WTC11 (cell line): ENCODE measurements around the gene FAM53B. TPM values are rescaled to one million over a fixed set of nuclear protein-coding genes. Genes with fewer than 3 reads are reported as not detected.
A peak's percentile ranks its signal among the peaks of the same experiment; 100 is the strongest.

Experiments
- ATAC-seq: fragments of 200-7000 bp; cut with Tn5 transposase; 2 replicates; pipeline ENCODE4 v1.10.0; 2021; ENCODE audit warnings: mild to moderate bottlenecking, moderate library complexity
- CTCF ChIA-PET: fragments of 300-600 bp; sonication (Branson Sonifier 250); formaldehyde crosslinking; loops from one replicate; lab custom pipeline; 2021; ENCODE audit warnings: antibody characterized with exemption; lab: Charles Lee
- POLR2A ChIA-PET: fragments of 350-600 bp; sonication (Branson Sonifier 250); formaldehyde crosslinking; loops from one replicate; lab custom pipeline; 2021; ENCODE audit warnings: antibody characterized with exemption; lab: Charles Lee
- DNase-seq: peaks from one replicate; pipeline ENCODE4 v3.0.0; 2021; ENCODE audit warnings: low spot score
- H3K27ac Mint-ChIP-seq: 2 replicates; pipeline ENCODE4 v1.8.0; 2021; ENCODE audit warnings: mixed read lengths
- H3K27me3 Mint-ChIP-seq: 2 replicates; pipeline ENCODE4 v1.8.0; 2021; ENCODE audit warnings: low read depth, mild to moderate bottlenecking, moderate library complexity, mixed read lengths
- H3K36me3 Mint-ChIP-seq: 2 replicates; pipeline ENCODE4 v1.8.0; 2021; ENCODE audit warnings: mixed read lengths
- H3K4me1 Mint-ChIP-seq: 2 replicates; pipeline ENCODE4 v1.8.0; 2022; ENCODE audit warnings: mixed read lengths
- H3K4me3 Mint-ChIP-seq: 2 replicates; pipeline ENCODE4 v1.8.0; 2021; ENCODE audit warnings: mild to moderate bottlenecking, moderate library complexity, mixed read lengths
- H3K9me3 Mint-ChIP-seq: 2 replicates; pipeline ENCODE4 v1.8.0; 2021; ENCODE audit warnings: mixed read lengths
- AFF4 ChIP-seq: sonication (generic); formaldehyde crosslinking; IDR thresholded peaks from 2 replicates; pipeline ENCODE4 v1.8.1; 2023; ENCODE audit warnings: mild to moderate bottlenecking, missing genetic modification reagents, borderline replicate concordance
- ATF6 ChIP-seq: sonication (generic); formaldehyde crosslinking; IDR thresholded peaks from 2 replicates; pipeline ENCODE4 v1.8.1; 2023; ENCODE audit warnings: mild to moderate bottlenecking, missing genetic modification reagents
- E2F4 ChIP-seq: sonication (generic); formaldehyde crosslinking; IDR thresholded peaks from 2 replicates; pipeline ENCODE4 v1.8.1; 2022; ENCODE audit warnings: low read depth, mild to moderate bottlenecking, moderate library complexity, missing genetic modification reagents, borderline replicate concordance
- FOXK1 ChIP-seq: sonication (generic); formaldehyde crosslinking; IDR thresholded peaks from 2 replicates; pipeline ENCODE4 v1.8.0; 2022; ENCODE audit warnings: mild to moderate bottlenecking, moderate library complexity, missing genetic modification reagents
- FOXP4 ChIP-seq: sonication (generic); formaldehyde crosslinking; IDR thresholded peaks from 2 replicates; pipeline ENCODE4 v1.8.0; 2022; ENCODE audit warnings: mild to moderate bottlenecking, missing genetic modification reagents
- HMGA2 ChIP-seq: fragments of 250-450 bp; sonication (Bioruptor Pico); IDR thresholded peaks from 2 replicates; pipeline ENCODE4 v1.4.0; 2021; ENCODE audit warnings: mild to moderate bottlenecking, moderate library complexity
- JAZF1 ChIP-seq: fragments of 250-450 bp; sonication (Bioruptor Pico); IDR thresholded peaks from 2 replicates; pipeline ENCODE4 v1.9.0; 2021; ENCODE audit warnings: moderate library complexity, mild to moderate bottlenecking, inconsistent platforms
- PRRX2 ChIP-seq: fragments of 250-450 bp; sonication (Bioruptor Pico); IDR thresholded peaks from 2 replicates; pipeline ENCODE4 v1.8.0; 2021; ENCODE audit warnings: mild to moderate bottlenecking
- SMAD3 ChIP-seq: sonication (generic); formaldehyde crosslinking; IDR thresholded peaks from 2 replicates; pipeline ENCODE4 v1.8.0; 2022; ENCODE audit warnings: missing genetic modification reagents, mild to moderate bottlenecking, borderline replicate concordance
- TCF7 ChIP-seq: sonication (generic); formaldehyde crosslinking; IDR thresholded peaks from 2 replicates; pipeline ENCODE4 v1.8.0; 2022; ENCODE audit warnings: mild to moderate bottlenecking, low read depth, missing genetic modification reagents, moderate library complexity
- TEAD4 ChIP-seq: sonication (generic); formaldehyde crosslinking; IDR thresholded peaks from 2 replicates; pipeline ENCODE4 v1.8.0; 2022; ENCODE audit warnings: mild to moderate bottlenecking, missing genetic modification reagents
- TP53 ChIP-seq: sonication (generic); formaldehyde crosslinking; IDR thresholded peaks from 2 replicates; pipeline ENCODE4 v1.8.1; 2023; ENCODE audit warnings: mild to moderate bottlenecking, missing genetic modification reagents
- USF1 ChIP-seq: sonication (generic); formaldehyde crosslinking; IDR thresholded peaks from 2 replicates; pipeline ENCODE4 v1.8.0; 2022; ENCODE audit warnings: mild to moderate bottlenecking, missing genetic modification reagents
- ZBTB43 ChIP-seq: sonication (generic); formaldehyde crosslinking; IDR thresholded peaks from 2 replicates; pipeline ENCODE4 v1.8.1; 2023; ENCODE audit warnings: mild to moderate bottlenecking, missing genetic modification reagents
- ZNF317 ChIP-seq: sonication (generic); formaldehyde crosslinking; IDR thresholded peaks from 2 replicates; pipeline ENCODE4 v1.8.1; 2023; ENCODE audit warnings: low read depth, mild to moderate bottlenecking, moderate library complexity, missing genetic modification reagents, borderline replicate concordance
- ZNF423 ChIP-seq: fragments of 250-450 bp; sonication (Bioruptor Pico); IDR thresholded peaks from 2 replicates; pipeline ENCODE4 v2.1.2; 2022; ENCODE audit warnings: mild to moderate bottlenecking, moderate library complexity
- ZNF532 ChIP-seq: fragments of 250-450 bp; sonication (Bioruptor Pico); IDR thresholded peaks from 2 replicates; pipeline ENCODE4 v1.9.0; 2021; ENCODE audit warnings: mild to moderate bottlenecking, borderline replicate concordance
- total RNA-seq: library from RNA; stranded (reverse); gene quantifications from 3 replicates; pipeline ENCODE4 v1.2.3, GENCODE V29; 2021

The FAM53B gene
- total RNA-seq, 1 experiment from 2014 or later, result 21.3 TPM

- TF ChIP-seq TP53 (CRISPR knock-in tag), result no peak
- no peak for TF ChIP-seq TCF7
- TF ChIP-seq E2F4 (CRISPR knock-in tag), result no peak
Observed at GRCh38 chr10:124591123-124591495, 153.1 kb downstream of the FAM53B start (continued).

- Mint-ChIP-seq H3K27me3 (no peaks in the 10 kb centered on the region; the same call in 1 of the 2 replicates), H3K4me1 (peaks cover 4% of the 10 kb centered on the region), H3K36me3 (no peaks in the 10 kb centered on the region), H3K4me3 (no peak overlapping the region), H3K9me3 (peaks cover 9% of the 10 kb centered on the region), H3K27ac (peak overlapping the region; percentile 63; the same call in 1 of the 2 replicates)
- DNase-seq (no peak), ATAC-seq (no peak)
- POLR2A ChIA-PET, result no interaction called here
- TF ChIP-seq FOXP4 (no peak), USF1 (no peak), ZNF532 (CRISPR knock-in tag) (no peak), HMGA2 (CRISPR knock-in tag) (no peak), SMAD3 (CRISPR knock-in tag) (no peak), TEAD4 (no peak), JAZF1 (no peak), ZNF423 (CRISPR knock-in tag) (no peak), FOXK1 (no peak), ZNF317 (no peak), PRRX2 (no peak), ZBTB43 (no peak), AFF4 (no peak), TP53 (CRISPR knock-in tag) (no peak), ATF6 (CRISPR knock-in tag) (no peak)
- CTCF ChIA-PET, result interaction anchor here (0.7 to 1.9 kb wide), 4 partner anchors 15 to 60 kb away, joined by 4 to 6 read pairs (median 6); no protein-coding TSS in a partner anchor
Observed at GRCh38 chr10:124590216-124591122, 153.7 kb downstream of the FAM53B start.
